ENCODE data around the gene PSME2. TPM values are rescaled to one million over a fixed set of nuclear protein-coding genes. Genes with fewer than 3 reads are reported as not detected.

The PSME2 gene
- total and polyA plus RNA-seq, 2 of the 13 experiments (the other 11 are each of a cell fraction or from before 2014, with no cell fraction given) = 332 to 716 TPM

GRCh38 chr14:24135584-24135833 lies 10.9 kb downstream of the PSME2 start (continued):
- TF ChIP-seq DNMT3B (CRISPR knock-in tag; conservative IDR thresholded peaks at IDR 0.05) (peak; percentile 31; the same call in 1 of the 2 replicates), MAFG (CRISPR knock-in tag; IDR thresholded peaks at IDR 0.05) (no peak), GLMP (CRISPR knock-in tag; IDR thresholded peaks at IDR 0.05; ENCODE audit: borderline replicate concordance) (no peak), ZNF280D (CRISPR knock-in tag; IDR thresholded peaks at IDR 0.05) (peak; percentile 95; the same call in 1 of the 2 replicates), PAWR (CRISPR knock-in tag; IDR thresholded peaks at IDR 0.05; ENCODE audit: borderline replicate concordance) (no peak), ZNF17 (CRISPR knock-in tag; IDR thresholded peaks at IDR 0.05) (no peak), ZNF296 (CRISPR knock-in tag; conservative IDR thresholded peaks at IDR 0.05) (no peak), PAXIP1 (CRISPR knock-in tag; conservative IDR thresholded peaks at IDR 0.05) (no peak), NFIB (CRISPR knock-in tag; IDR thresholded peaks at IDR 0.05; ENCODE audit: borderline replicate concordance) (no peak)
- TF ChIP-seq, protein P1, sequence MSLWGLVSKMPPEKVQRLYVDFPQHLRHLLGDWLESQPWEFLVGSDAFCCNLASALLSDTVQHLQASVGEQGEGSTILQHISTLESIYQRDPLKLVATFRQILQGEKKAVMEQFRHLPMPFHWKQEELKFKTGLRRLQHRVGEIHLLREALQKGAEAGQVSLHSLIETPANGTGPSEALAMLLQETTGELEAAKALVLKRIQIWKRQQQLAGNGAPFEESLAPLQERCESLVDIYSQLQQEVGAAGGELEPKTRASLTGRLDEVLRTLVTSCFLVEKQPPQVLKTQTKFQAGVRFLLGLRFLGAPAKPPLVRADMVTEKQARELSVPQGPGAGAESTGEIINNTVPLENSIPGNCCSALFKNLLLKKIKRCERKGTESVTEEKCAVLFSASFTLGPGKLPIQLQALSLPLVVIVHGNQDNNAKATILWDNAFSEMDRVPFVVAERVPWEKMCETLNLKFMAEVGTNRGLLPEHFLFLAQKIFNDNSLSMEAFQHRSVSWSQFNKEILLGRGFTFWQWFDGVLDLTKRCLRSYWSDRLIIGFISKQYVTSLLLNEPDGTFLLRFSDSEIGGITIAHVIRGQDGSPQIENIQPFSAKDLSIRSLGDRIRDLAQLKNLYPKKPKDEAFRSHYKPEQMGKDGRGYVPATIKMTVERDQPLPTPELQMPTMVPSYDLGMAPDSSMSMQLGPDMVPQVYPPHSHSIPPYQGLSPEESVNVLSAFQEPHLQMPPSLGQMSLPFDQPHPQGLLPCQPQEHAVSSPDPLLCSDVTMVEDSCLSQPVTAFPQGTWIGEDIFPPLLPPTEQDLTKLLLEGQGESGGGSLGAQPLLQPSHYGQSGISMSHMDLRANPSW (CRISPR knock-in tag; IDR thresholded peaks at IDR 0.05; ENCODE audit: borderline replicate concordance) = peak; percentile 82; the same call in 1 of the 2 replicates
- TF ChIP-seq, protein P2, sequence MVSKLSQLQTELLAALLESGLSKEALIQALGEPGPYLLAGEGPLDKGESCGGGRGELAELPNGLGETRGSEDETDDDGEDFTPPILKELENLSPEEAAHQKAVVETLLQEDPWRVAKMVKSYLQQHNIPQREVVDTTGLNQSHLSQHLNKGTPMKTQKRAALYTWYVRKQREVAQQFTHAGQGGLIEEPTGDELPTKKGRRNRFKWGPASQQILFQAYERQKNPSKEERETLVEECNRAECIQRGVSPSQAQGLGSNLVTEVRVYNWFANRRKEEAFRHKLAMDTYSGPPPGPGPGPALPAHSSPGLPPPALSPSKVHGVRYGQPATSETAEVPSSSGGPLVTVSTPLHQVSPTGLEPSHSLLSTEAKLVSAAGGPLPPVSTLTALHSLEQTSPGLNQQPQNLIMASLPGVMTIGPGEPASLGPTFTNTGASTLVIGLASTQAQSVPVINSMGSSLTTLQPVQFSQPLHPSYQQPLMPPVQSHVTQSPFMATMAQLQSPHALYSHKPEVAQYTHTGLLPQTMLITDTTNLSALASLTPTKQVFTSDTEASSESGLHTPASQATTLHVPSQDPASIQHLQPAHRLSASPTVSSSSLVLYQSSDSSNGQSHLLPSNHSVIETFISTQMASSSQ (IDR thresholded peaks at IDR 0.05; ENCODE audit: low read depth) = no peak
- TF ChIP-seq, protein P2 (CRISPR knock-in tag; IDR thresholded peaks at IDR 0.05; ENCODE audit: borderline replicate concordance) = no peak
